ENCODE results near the gene SLC20A1.
A peak's percentile ranks its signal among the peaks of the same experiment; 100 is the strongest.
"Not testable (repeated sequence)": the region's sequence is repeated elsewhere in the genome, so short reads cannot be mapped to it uniquely, and the experiment has no call there.

The SLC20A1 gene

DNA sequence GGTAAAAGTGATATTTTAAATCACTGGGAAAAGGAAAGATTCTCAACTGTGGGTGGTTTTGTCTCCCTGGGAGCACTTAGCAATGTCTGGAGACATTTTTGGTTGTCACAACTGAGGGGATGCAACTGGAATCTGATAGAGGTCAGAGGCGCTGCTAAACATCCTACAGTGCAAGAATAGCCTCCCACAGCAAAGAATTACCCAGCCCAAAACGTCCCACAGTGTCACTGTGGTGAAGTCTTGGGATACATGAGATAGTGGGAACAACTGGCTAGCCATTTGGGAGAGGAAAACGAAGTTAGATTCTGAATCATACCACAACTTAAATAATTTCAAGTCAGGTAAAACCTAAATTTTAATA lies 38.7 kb downstream of the SLC20A1 start:
- DNase-seq = no peak

DNA sequence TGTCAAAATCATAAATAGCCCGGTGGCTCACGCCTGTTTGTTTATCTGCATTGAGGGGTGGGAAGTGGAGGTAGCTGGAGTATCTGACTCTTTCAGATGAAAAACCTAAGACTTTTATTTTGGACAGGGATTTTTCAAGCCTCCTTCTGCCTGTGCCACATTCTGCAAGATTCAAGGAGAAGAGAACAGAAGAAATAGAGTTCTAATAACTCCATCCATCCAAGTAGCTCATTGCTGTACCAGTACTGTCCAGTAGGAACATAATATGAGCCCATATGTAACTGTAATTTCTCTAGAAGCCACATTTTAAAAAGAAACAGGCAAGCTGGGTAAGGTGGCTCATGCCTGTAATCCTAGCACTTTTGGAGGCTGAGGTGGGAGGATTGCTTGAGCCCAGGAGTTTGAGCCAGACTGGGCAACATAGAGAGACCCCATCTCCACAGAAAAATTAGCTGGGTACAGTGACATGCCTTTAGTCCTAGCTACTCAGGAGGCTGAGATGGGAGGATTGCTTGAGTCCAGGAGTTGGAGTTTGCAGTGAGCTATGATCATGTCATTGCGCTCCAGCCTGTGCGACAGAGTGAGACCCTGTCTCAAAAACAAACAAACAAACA lies 39.6 kb downstream of the SLC20A1 start:
- DNase-seq = no peak

DNA sequence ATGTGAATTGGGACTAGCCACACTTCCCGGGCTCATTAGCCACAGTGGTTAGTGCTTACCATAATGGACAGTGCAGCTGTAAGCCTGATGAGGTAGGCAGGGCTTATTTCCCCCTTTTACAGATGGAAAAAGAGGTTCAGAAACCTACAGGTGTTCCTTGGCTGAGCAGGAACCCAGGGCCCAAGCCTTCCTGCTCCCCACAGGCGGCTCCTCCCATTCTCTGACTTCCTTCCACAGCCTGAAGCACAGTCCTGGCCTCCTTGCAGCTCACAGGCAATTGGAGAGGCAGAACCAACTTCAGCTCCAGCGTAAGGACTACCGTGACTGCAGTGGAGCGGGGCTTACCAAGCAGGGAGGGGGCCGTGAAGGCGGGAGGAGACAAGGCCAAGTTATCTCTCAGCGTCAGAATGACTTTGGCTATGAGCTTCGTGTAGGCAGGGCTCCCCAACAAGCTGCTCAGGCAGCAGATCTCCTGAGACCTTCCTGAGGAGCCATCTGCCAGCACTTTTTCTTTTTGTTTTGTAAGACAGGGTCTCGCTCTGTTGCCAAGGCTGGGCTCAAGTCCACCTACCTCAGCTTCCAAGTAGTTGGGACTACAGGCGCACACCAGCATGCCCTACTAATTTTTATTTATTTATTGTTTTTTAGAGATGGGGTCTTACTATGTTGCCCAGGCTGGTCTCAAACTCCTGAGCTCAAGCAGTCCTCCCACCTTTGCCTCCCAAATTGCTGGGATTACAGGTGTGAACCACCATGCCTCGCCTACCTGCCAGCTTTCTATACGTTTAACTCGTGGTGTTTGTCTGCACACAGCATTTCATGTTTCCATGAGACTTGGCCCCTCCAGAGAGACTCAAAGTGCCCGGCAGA lies 40.8 kb downstream of the SLC20A1 start:
- no peak for DNase-seq

DNA sequence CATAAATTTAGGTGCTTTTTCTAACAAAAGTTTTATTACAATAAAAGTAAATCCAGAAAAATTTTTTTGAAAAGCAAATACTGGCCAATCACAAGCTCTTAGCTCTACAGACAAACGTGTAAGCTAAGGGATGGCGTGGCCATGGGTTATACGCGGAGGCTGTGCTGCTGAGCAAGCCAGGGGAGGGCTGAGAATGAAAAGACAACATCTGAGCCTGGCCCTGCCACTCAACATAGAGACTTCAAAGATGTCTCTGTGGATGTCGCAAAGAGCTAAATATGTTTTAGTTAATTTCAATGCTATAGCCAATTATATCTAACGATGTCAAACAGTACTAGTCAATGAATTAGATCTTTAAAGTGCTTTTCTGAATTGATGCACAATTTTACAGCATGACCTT lies 41.8 kb downstream of the SLC20A1 start:
- no peak for DNase-seq

DNA sequence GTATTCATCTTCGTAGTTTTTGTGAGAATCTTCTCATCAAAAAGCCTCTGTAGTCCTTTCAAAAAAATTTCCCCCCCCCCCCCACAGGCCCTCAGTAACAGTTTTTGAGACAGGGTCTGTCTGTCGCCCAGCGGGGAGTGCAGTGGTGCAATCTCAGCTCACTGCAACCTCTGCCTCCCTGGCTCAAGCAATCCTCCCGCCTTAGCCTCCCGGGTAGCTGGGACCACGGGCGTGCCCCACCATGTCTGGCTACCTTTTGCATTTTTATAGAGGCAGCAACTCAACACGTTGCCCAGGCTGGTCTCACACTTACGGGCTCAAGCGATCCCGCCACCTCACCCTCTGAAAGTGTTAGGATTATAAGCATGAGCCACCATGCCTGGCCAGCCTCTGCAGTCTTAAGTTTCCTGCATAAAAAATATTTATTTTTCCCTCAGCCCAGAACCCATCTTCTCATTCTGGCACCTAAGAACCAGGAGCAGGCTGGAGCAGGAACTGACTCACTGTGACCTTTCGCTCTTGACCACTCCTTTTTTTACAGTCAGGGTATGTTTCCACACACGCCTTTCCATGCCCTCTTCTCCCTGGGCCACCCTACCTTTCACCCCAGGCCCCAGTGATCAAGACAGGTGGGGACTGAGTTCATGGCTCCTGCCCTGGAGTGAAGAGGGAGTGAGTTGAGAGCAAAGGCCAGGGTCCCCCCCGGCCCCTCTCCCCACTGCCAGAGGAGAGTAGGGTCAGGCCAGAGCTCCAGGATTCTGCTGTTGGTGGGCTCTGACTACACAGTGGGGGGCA lies 42.5 kb downstream of the SLC20A1 start:
- no peak for DNase-seq

DNA sequence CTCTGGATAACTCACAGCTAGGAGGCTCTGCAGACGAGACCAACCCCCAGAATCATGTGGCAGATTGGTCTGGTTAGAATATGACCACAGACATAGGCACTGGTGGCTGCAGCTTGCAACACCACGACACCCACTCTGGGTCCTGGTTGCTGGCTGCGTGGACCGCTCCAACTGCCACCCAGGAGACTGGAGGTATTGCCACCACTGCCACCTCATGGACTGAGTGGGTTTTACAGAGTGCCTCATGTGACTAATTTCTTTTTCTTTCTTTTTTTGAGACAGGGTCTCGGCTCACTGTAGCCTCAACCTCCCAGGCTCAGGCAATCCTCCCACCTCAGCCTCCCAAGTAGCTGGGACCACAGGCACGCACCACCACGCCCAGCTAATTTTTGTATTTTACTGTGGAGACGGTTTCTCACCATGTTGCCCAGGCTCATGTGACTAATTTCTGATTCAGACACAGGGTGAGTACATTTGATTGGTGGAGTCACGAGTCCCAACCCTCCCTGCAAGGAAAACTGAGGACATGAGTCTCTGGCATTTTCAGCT lies 45.2 kb downstream of the SLC20A1 start:
- DNase-seq = peak; percentile 78

DNA sequence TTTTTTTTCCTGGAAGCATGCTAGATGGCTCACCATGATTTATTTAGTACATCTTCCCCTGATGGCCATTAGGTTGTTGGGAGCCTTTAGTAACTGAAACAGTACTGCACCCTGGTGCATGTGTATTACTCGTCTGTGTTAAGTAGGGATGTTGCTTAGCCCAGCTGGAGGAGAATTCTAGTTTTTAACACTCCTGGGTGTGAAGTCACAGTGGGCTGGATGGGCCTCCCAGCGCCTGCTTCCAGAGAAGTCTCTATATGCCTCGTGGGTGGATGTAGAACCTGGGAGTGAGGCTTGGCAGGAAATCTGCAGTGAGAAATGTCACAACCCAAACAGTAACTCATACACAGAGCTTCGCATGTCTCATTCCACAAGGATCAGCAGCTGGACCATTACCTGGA lies 46.1 kb downstream of the SLC20A1 start:
- peak; percentile 24 for DNase-seq

DNA sequence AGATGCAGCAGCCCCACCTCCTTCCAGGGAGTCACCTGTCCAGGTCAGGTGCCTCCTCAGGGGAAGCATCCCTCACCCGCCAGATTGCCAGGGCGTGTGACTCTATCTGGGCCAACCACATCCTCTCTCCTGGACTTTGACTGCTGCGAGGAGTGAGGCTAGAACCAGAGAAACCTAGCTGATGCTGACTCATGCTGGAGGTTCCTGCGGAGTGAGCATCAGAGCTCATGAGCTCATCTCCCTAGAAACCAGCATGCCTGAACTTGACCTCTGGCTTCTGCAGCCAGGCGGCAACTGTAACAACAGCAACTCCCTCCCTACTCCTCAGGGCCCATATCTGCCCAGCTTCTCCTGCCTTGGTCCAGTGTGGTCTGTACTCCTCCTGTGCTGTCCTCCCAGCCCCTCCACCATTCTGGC lies 46.8 kb downstream of the SLC20A1 start:
- peak; percentile 90 for DNase-seq

DNA sequence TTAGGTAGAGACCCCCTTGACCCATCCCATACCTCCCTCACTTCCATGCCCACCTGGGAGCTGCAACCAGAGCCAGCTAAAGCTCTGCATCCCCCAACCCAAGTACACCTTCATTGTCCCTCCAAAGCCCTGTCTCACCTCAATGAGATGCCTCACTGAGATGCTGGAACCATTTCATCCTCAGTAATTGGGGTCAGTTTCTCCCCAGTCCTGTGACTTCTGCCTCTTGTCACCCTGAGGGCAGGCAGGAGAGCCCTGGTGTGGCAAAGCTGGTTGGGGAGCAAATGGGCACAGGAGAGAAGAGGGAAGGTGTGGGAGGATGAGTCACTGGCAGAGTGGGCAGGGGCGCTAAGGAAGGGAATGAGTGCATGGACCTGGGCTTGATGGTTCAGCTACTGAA lies 47.2 kb downstream of the SLC20A1 start:
- peak; percentile 56 for DNase-seq

DNA sequence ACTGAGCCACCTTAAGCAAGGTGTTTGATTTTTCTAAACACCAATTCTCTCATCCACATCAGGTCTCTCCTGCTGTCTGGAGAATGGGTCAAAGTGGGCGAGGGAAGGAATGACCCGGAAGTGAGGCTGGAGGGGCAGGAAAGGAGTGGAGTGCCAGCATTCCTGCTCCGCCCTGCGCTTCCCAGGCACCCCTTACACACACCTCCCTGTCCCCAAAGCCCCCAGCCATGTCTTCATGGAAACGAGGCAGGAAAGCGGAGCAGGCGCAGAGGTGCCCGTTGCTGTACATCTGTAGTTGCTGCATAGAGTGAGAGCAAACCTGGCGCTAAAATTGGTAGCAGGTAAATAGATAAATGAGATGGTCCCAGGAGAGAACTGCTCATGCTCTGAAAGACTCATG lies 47.9 kb downstream of the SLC20A1 start:
- DNase-seq = no peak

DNA sequence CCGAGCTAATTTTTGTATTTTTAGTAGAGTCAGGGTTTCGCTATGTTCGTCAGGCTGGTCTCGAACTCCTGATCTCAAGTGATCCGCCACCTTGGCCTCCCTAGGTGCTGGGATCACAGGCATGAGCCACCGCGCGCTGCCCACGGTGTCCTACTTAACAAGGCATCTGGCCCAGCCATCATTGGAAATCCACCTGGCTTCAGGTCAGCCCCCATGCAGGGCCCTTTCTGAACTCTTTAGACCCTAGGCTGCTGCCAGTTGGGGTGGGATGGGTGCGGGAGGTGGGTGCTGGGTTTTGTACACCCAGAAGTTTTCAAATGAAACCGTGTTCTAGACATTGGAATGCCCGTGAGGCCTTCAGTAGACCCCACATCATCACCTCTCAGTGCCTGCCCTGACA lies 48.4 kb downstream of the SLC20A1 start:
- no peak for DNase-seq

DNA sequence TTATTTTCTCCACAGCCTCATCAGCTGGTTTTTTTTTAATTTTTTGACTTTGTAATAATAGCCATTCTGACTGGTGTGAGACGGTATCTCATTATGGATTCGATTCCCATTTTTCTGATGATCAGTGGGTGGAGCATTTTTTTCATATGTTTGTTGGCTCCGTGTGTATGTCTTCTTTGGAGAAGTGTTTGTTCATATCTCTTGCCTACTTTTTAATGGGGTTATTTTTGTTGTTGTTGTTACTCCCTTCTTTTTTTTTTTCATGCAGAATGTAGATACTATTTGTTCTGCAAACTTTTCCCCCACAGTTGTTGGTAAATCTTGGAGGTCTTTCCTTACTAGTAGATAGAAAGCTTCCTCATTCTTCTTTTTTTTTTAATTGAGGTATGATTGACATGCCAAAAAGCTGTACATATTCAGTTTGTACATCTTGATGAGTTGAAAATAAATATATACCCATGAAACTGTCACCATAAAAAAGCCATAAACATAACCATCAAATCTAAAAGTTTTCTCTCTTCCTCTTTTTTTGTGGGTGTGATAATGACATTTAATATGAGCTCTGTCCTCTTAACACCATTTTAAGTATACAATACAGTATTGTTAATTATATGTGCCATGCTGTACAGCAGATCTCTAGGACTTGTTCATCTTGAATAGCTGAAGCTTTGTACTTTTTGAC lies 53.2 kb downstream of the SLC20A1 start:
- no peak for DNase-seq

DNA sequence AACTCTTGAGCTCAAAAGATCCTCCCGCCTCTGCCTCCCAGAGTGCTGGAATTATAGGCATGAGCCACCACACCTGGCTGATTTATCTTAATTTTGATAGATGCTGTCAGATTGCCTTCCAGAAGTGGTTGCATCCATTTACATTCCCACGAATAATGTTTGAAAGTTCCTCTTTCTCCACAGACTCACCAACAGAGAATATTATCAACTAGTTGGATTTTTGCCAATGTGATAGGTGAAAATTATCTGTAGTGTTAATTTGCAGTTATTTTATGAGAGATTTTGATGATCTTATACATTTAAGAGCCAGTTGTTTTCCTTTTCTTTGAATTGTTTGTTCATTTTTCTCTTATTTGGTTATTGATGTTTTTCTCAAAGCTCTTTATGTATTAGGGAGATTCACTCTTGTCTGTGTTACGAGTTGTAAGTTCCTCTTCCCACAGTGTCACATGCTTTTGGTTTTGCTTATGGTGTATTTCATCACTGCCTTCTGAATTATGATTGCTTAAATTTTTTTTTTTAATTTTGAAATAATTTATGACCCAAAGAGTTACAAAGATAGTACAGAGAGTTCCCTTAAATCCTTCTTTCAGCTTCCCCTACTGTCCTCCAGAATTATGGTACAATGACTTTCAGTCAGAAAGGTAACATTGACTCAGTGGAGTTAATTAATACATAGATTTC lies 54.4 kb downstream of the SLC20A1 start:
- DNase-seq = no peak

DNA sequence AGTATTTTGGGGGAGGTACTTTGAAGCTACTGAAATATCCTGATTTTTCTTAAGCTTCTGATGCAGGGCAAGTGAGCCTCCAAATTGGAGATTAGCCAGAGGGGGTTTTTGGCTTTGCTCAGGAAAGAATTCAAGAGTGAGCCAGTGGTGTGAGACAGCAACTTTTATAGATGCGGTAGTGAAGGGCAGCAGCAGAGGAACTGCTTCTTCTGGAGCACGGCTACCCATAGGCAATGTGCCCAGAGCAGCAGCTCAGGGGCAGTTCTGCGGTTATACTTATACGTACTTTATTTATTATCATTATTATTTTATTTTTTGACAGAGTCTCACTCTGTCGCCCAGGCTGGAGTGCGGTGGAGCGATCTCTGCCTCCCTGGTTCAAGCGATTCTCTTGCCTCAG lies 55.3 kb downstream of the SLC20A1 start:
- no peak for DNase-seq

DNA sequence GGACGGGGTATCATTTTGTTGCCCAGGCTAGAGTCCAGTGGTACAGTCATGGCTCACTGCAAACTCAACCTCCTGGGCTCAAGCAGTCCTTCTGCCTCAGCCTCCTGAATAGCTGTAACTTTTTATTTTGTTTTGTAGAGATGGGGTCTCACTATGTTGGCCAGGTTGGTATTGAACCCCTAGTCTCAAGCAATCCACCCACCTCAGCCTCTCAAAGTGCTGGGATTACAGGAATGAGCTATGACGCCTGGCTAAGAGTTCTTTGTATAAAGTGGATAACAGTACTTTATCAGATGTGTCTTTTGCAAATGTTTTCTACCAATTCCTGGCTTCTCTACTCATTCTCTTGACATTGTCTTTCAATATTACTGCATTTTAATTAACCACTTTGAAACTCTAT lies 57.9 kb downstream of the SLC20A1 start:
- no peak for DNase-seq

DNA sequence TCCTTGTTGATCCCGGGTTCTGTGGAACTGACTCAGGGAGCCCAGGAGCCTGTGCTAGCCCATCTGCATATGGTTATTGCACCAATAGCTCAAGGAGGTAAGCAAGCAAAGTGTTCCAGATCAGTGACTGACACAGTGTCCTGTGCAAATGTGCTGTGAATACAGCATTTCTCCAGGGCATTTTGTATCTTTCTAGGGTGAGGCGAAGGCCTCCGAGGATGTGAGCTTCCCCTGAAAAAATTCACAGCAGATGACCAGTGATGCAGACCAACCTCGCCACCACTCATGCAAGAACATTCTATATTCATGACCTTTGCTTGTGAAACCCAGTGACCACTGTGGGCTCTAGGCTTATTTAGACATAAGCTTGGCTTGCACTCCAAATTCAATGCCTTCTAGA lies 59.8 kb downstream of the SLC20A1 start:
- DNase-seq = no peak

DNA sequence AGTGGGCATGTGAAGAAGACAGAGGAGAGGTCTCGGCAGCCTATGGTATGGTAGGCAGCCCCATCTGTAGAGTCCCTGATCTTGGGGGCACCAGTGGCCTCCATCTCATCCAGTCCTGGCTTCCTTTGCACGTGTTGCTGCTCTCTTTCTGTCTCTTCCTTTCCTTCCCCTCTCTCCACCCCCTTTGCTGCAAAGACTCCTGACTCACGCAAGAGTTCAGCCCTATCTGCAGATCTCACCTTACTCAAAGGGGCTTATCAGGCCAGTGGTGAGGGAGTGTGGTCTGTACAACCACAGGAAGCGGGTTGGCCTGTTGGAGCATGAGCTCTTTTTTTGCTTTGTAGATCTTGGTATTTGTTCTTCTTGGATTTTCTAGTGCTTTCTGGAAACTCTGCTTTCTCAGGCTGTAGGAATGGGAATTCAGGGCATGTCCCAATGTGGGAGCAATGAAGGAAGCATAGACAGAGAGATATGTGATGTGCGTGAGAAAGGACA lies 60.5 kb downstream of the SLC20A1 start:
- peak; percentile 90 for DNase-seq

DNA sequence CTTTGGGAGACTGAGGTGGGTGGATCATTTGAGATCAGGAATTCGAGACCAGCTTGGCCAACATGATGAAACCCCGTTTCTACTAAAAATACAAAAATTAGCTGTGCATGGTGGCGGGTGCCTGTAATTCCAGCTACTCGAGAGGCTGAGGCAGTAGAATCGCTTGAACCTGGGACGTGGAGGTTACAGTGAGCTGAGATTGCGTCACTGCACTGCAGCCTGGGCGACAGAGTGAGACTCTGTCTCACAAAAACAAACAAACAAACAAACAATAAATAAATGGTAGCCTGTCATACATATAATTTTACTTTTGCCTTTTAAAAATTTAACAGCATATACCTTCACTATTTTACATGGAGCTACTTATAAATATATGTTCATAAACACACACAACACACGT lies 61.2 kb downstream of the SLC20A1 start:
- not testable (repeated sequence) for DNase-seq

DNA sequence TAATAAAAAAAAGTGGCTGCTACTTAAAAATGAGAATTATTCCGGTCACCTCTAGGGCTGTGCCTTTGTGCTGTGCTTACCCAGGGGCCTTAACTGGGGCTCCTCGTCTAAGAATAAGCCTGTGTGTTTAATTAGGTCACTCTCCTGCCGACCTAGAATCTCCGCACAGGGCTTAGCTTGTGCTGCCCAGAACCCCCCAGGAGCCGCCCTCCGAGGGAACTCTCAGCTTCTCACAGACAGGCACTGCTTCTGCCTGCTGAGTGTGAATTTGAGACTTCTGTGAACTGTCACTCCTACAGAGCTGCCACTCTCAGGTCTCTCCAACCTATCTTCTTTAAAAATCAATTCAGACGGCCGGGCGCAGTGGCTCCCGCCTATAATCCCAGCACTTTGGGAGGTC lies 63.2 kb downstream of the SLC20A1 start:
- no peak for DNase-seq

DNA sequence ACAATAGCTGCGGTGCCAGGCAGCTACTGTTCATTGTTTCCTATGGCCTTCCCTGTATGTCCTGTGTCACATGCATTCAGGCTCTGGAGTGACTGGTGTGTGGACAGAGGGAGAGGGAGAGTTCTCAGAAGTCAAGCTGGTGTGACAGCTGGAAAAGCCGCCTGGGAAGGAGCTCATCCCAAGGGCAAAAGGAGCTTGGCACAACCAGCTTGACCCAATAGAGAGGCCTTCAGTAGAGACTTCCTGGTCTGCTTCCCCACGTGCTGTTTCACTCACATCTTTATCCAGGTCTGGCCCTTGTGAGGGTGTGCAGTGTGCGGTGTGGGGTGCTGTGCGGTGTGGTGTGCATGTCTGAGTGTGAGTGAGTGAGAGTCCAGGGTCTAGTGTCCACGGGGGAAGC lies 64.0 kb downstream of the SLC20A1 start:
- DNase-seq = no peak

DNA sequence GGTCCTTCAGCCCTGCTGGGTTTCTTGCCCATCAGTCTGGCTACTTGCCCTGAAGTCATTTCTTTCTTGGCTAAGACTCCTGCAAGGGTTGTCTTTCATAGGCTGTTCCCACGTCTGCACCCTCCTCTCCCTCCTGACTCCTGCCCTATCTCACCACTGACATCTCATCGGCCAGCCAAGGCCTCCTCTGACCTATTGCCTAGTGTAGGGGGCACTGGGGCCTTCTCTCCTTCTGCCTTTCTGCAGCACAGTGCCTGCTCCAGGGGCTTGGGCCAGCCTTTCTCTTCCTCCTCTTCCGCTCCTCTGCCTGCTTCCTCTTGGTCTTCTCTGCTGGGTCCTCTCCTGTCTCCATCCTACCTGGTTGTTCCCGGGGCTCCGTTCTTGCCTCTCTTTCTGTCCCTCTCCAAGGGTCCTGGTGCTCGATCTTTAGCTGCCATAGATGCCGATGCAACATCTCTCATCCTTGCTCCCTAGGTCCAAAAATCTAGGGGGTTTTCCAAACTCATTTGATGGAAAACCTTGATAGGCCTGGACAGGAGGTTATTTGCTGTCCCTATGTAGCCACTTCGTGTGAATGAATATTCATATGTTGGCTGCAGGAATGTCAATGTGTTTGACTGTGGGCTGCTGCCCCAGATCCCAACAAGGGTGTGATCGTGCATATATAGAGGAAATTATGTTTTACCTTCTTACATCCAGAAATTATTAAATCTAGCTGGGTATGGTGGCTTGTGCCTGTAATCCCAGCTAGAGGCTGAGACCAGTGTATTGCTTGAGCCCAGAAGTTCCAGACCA lies 65.4 kb downstream of the SLC20A1 start:
- DNase-seq = no peak

Data from activated CD4-positive, alpha-beta T cell treated with anti-CD3 and anti-CD28 coated beads, Interleukin-2, Interleukin-6, amounts not matched to agents 100 ng/mL and 50 ng/mL, durations not matched to agents 16 hours and 8 hours (primary cell).